Effector memory CD8-positive, alpha-beta T cell (primary cell): ENCODE data around the gene RHOJ.
"Not testable (repeated sequence)": the region's sequence is repeated elsewhere in the genome, so short reads cannot be mapped to it uniquely, and the experiment has no call there.

Experiments
- ATAC-seq: fragments of 150-1000 bp; cut with Tn5 transposase; replicated peaks from 2 replicates; pipeline ENCODE4 v1.10.0; 2021; ENCODE audit warnings: mild to moderate bottlenecking, moderate library complexity
- DNase-seq, 3 experiments: peaks; one replicate each; pipeline ENCODE4 v3.0.0; 2021
- H3K27ac Mint-ChIP-seq, 2 donors: one replicate each; pipeline ENCODE4 v1.8.0; 2022; ENCODE audit warnings: mild to moderate bottlenecking in 2 of 2, mixed read lengths in 2 of 2, moderate library complexity in 2 of 2
- H3K27me3 Mint-ChIP-seq, 2 donors: one replicate each; pipeline ENCODE4 v1.8.0; 2022; ENCODE audit warnings: mixed read lengths in 2 of 2
- H3K36me3 Mint-ChIP-seq: one replicate; pipeline ENCODE4 v1.8.0; 2022; ENCODE audit warnings: mild to moderate bottlenecking, moderate library complexity, mixed read lengths; ENCODE audit not compliant: insufficient read depth
- H3K4me1 Mint-ChIP-seq, 2 donors: one replicate each; pipeline ENCODE4 v1.8.0; 2022; ENCODE audit warnings: low read depth in 2 of 2, mixed read lengths in 2 of 2
- H3K4me3 Mint-ChIP-seq, 2 donors: one replicate each; pipeline ENCODE4 v1.8.0; 2022; ENCODE audit warnings: mild to moderate bottlenecking in 2 of 2, mixed read lengths in 2 of 2, moderate library complexity in 2 of 2
- H3K9me3 Mint-ChIP-seq, 2 donors: one replicate each; pipeline ENCODE4 v1.8.0; 2022; ENCODE audit warnings: mixed read lengths in 2 of 2
- total RNA-seq, 9 experiments: gene quantifications; one replicate each; lab custom pipeline; 2026; lab: John Stamatoyannopoulos, UW

The RHOJ gene
- total RNA-seq, result 0 reads per million in 9 experiments

DNA sequence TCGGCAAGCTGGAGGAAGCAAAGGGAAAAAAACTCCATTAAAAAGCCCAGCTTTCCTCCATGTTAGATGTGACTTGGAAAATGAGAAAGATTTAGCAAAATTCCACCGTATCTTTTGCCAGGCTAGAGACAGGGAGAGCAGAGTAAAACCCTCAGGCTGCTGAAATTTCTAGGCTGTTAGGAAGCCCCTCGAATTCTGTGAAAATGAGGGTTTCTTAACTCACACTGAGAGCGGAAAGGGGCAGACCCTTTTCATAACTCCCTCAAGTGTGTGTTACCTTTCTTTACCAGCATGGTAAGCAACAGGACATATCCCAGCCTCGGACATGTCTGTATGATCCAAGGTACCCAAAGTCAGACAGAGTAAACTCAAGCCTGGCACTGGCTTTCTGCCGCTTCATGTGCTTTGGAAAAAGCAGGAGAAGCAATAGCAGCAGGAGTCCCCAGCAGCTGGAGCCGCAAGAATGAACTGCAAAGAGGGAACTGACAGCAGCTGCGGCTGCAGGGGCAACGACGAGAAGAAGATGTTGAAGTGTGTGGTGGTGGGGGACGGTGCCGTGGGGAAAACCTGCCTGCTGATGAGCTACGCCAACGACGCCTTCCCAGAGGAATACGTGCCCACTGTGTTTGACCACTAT is at the start of gene RHOJ:
TSS of gene RHOJ (plus strand) at position 37 of the 637 bp plus-strand sequence. CDS start at position 464, 427 bp downstream.
- DNase-seq (no peak), ATAC-seq (no peak)
- Mint-ChIP-seq H3K9me3 (no peaks in the 10 kb centered on the region), H3K4me3 (no peak within 1 kb of the TSS), H3K27me3 (peaks cover 13 to 18% of the 10 kb centered on the region in 2 donors), H3K4me1 (no peaks in the 10 kb centered on the region), H3K36me3 (no peaks in the 10 kb centered on the region), H3K27ac (no peak within 1 kb of the TSS)

- Mint-ChIP-seq H3K27me3 (peaks cover 12 to 20% of the 10 kb centered on the region in 2 donors), H3K27ac (no peak overlapping the region), H3K4me1 (no peaks in the 10 kb centered on the region), H3K36me3 (no peaks in the 10 kb centered on the region), H3K4me3 (no peak overlapping the region), H3K9me3 (no peaks in the 10 kb centered on the region)
- no peak for ATAC-seq
- no peak for DNase-seq
Observed at GRCh38 chr14:63155511-63156185, 48.6 kb upstream of the RHOJ start.

DNA sequence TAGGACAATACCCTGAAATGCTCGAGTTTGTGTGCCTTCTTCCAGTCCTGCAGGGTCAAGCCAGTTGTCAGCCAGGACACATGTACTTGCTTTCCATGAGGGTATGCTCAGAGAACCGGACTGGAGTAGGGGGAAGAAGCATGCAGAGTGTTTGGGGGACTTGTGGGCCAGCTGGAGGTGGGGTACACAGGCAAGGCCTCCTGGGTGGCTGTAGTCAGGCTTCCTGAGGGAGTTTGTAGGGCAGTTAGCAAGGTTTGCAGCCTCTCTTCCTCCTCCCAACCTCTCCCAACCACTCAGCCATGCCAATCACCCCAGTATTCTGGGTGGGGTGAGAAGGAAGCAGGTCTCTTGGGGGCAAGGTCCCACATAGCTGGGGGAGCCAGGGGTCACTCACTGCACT is 47.0 kb upstream of the RHOJ start:
- H3K9me3 Mint-ChIP-seq, result no peaks in the 10 kb centered on the region
- no peak for DNase-seq
- H3K36me3 Mint-ChIP-seq, result no peaks in the 10 kb centered on the region
- no peaks in the 10 kb centered on the region for H3K4me1 Mint-ChIP-seq
- H3K4me3 Mint-ChIP-seq, result no peak overlapping the region
- H3K27me3 Mint-ChIP-seq, result peaks cover 12 to 20% of the 10 kb centered on the region in 2 donors
- H3K27ac Mint-ChIP-seq, result no peak overlapping the region
- no peak for ATAC-seq

- no peaks in the 10 kb centered on the region for H3K4me1 Mint-ChIP-seq
- H3K36me3 Mint-ChIP-seq, result no peaks in the 10 kb centered on the region
- no peak overlapping the region for H3K27ac Mint-ChIP-seq
- ATAC-seq (no peak), DNase-seq (no peak)
- no peak overlapping the region for H3K4me3 Mint-ChIP-seq
- H3K27me3 Mint-ChIP-seq, result peaks cover 6 to 11% of the 10 kb centered on the region in 2 donors
- H3K9me3 Mint-ChIP-seq, result no peaks in the 10 kb centered on the region
Observed at GRCh38 chr14:63163306-63163705, 40.9 kb upstream of the RHOJ start.

DNA sequence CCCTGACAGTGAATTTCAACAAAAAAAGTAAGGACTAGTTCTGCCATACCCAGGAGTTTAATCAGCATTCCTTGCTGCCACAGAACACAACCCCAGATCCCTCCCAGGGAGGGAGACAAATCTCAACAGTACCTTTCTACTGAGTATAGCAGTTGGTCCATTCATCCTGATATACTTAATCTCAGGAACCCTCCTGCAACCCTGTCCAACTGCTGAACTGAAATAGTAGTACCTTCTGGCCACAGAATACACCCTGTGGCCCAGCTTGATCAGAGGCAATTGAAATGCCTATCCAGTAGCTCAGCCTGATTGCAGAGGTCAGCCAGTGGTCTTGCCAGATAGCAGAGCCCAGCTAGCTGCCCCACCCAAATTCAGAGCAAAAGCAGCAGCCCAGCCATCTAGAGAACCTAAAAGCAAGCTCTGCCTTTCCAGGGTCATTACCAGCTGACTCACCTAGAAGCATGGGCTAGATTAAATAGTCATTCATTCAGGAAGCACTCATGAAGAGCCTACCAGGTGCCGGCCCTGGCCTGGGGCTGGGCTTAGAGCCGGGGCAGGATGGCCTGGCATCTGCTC is 40.0 kb upstream of the RHOJ start:
- Mint-ChIP-seq H3K4me1 (no peaks in the 10 kb centered on the region), H3K36me3 (no peaks in the 10 kb centered on the region), H3K27ac (no peak overlapping the region), H3K9me3 (no peaks in the 10 kb centered on the region), H3K4me3 (no peak overlapping the region), H3K27me3 (peaks cover 0 to 4% of the 10 kb centered on the region in 2 donors)
- DNase-seq (no peak), ATAC-seq (no peak)

DNA sequence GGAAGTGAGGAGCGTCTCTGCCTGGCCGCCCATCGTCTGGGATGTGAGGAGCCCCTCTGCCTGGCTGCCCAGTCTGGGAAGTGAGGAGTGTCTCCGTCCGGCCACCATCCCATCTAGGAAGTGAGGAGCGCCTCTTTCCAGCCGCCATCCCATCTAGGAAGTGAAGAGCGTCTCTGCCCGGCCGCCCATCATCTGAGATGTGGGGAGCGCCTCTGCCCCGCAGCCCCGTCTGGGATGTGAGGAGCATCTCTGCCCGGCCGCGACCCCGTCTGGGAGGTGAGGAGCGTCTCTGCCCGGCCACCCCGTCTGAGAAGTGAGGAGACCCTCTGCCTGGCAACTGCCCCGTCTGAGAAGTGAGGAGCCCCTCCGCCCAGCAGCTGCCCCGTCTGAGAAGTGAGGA is 39.0 kb upstream of the RHOJ start:
- ATAC-seq, H3K27ac Mint-ChIP-seq, H3K9me3 Mint-ChIP-seq, H3K4me3 Mint-ChIP-seq, H3K4me1 Mint-ChIP-seq, H3K36me3 Mint-ChIP-seq, DNase-seq, H3K27me3 Mint-ChIP-seq: not testable (repeated sequence)

- H3K27ac Mint-ChIP-seq, result no peak overlapping the region
- no peaks in the 10 kb centered on the region for H3K27me3 Mint-ChIP-seq
- DNase-seq (no peak), ATAC-seq (no peak)
- H3K4me3 Mint-ChIP-seq, result no peak overlapping the region
- H3K4me1 Mint-ChIP-seq, result no peaks in the 10 kb centered on the region
- H3K9me3 Mint-ChIP-seq, result no peaks in the 10 kb centered on the region
- no peaks in the 10 kb centered on the region for H3K36me3 Mint-ChIP-seq
Observed at GRCh38 chr14:63167044-63167443, 37.2 kb upstream of the RHOJ start.

DNA sequence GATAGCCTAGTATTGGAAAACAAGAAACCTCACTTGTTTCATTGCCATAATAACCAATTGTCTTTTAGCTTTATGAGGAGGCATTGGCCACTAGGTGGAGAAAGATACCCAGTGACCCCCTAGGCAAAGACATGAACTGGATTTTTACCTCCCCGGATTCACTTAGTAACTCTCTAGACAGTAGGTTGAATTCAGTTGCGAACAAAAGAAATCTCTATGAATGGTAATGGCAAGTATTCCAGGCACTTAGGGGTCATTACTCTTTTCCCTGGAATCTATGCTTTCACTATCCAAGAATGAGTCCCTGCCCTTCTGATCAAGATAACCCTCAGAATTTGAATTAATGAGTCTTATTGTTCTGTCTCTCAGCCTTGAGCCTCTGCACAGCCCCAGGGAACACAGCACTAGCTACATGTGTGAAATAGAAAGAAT is 29.5 kb upstream of the RHOJ start:
- Mint-ChIP-seq H3K36me3 (no peaks in the 10 kb centered on the region), H3K4me3 (no peak overlapping the region), H3K9me3 (no peaks in the 10 kb centered on the region), H3K4me1 (no peaks in the 10 kb centered on the region), H3K27me3 (peaks cover 0 to 9% of the 10 kb centered on the region in 2 donors), H3K27ac (no peak overlapping the region)
- ATAC-seq, result no peak
- no peak for DNase-seq

DNA sequence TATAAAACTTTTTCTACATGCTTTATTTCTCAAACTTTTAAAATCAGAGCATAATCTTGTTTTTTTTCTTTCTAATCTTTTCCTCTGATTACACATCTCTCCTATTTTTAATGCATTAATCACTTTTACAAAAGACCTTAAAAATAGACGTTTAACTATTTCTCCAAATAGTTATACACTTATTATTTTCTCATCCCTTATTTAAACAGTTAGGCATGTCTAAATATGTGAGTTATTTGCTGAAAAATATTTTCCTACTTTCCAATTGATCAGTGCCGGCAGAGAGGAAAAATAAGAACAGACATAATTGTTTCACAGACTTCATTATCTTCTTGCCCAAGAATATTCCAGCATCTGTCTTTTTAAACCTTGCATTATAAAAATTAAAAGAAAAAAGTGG is 28.7 kb upstream of the RHOJ start:
- peaks cover 0 to 9% of the 10 kb centered on the region in 2 donors for H3K27me3 Mint-ChIP-seq
- H3K27ac Mint-ChIP-seq, result no peak overlapping the region
- H3K4me3 Mint-ChIP-seq, result no peak overlapping the region
- H3K9me3 Mint-ChIP-seq, result no peaks in the 10 kb centered on the region
- DNase-seq (no peak), ATAC-seq (no peak)
- no peaks in the 10 kb centered on the region for H3K4me1 Mint-ChIP-seq
- no peaks in the 10 kb centered on the region for H3K36me3 Mint-ChIP-seq

DNA sequence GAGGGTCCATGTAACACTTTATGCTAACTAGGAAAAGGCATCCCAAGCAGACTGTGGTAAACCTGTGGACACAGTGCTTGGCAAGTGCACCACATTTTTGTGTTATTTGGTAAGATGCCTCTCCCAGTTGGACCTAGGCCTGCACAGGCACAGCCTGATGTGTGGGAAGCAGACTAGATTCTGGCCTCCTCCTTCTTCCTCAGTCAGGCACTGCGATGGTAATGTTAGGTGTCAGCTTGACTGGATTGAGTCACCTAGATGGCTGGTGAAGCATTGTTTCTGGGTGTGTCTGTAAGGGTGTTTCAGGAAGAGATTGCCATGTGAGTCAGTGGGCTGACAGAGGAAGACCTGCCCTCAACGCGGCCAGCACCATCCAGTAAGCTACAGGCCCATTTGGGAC is 25.3 kb upstream of the RHOJ start:
- no peaks in the 10 kb centered on the region for H3K36me3 Mint-ChIP-seq
- H3K27ac Mint-ChIP-seq, result no peak overlapping the region
- H3K27me3 Mint-ChIP-seq, result peaks cover 9 to 10% of the 10 kb centered on the region in 2 donors
- ATAC-seq, result no peak
- H3K4me1 Mint-ChIP-seq, result no peaks in the 10 kb centered on the region
- H3K9me3 Mint-ChIP-seq, result peaks cover 2 to 12% of the 10 kb centered on the region in 2 donors
- no peak overlapping the region for H3K4me3 Mint-ChIP-seq
- DNase-seq, result no peak

DNA sequence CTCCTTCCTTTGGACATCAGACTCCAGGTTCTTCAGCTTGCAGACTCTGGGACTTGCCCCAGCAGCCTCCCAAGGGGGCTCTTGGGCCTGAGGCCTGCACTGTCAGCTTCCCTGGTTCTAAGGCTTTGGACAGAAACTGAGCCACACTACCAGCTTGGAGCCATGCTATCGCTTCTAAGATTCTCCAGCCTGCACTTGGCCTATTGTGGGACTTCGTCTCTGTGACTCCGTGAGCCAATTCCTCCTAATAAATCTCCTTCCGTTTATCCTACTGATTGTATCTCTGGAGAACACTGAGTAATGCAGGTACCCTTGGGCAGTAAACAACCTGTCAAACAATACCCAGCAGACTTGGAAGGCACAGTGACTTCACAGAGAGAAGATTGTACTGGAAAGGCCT is 24.9 kb upstream of the RHOJ start:
- peaks cover 2 to 12% of the 10 kb centered on the region in 2 donors for H3K9me3 Mint-ChIP-seq
- DNase-seq (no peak), ATAC-seq (no peak)
- peaks cover 9 to 15% of the 10 kb centered on the region in 2 donors for H3K27me3 Mint-ChIP-seq
- H3K4me1 Mint-ChIP-seq, result no peaks in the 10 kb centered on the region
- H3K27ac Mint-ChIP-seq, result no peak overlapping the region
- no peaks in the 10 kb centered on the region for H3K36me3 Mint-ChIP-seq
- no peak overlapping the region for H3K4me3 Mint-ChIP-seq

- no peaks in the 10 kb centered on the region for H3K4me1 Mint-ChIP-seq
Observed at GRCh38 chr14:63180011-63180410, 24.2 kb upstream of the RHOJ start.

GRCh38 chr14:63182968-63183367 is 21.3 kb upstream of the RHOJ start:
- Mint-ChIP-seq H3K9me3 (peaks cover 2 to 12% of the 10 kb centered on the region in 2 donors), H3K4me1 (no peaks in the 10 kb centered on the region), H3K27ac (no peak overlapping the region), H3K36me3 (no peaks in the 10 kb centered on the region), H3K4me3 (no peak overlapping the region), H3K27me3 (peaks cover 9 to 17% of the 10 kb centered on the region in 2 donors)
- DNase-seq (no peak), ATAC-seq (no peak)

More at GRCh38 chr14:63180011-63180410, 24.2 kb upstream of the RHOJ start:
- Mint-ChIP-seq H3K9me3 (peaks cover 2 to 12% of the 10 kb centered on the region in 2 donors), H3K27me3 (peaks cover 9 to 17% of the 10 kb centered on the region in 2 donors), H3K4me3 (no peak overlapping the region), H3K27ac (no peak overlapping the region), H3K36me3 (no peaks in the 10 kb centered on the region)
- DNase-seq, result no peak
- no peak for ATAC-seq

DNA sequence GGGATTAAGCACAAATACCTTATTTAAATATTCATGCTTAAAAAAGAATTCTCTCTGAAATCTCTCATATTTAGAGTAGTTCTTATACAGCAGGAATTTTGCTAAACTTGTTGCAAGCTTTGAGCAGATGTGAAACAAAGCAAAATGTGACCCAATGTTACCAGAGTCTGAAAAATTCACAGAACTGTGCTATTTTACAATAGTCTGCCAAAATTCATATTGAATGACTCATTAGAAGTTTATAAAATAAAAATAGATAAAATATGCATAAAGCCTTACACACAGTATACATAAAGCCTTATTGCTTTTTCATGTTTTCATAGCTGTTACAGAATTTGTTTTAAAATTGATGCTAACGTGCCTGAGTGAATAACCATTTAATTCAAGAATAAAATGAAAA is 17.8 kb upstream of the RHOJ start:
- Mint-ChIP-seq H3K36me3 (no peaks in the 10 kb centered on the region), H3K4me1 (no peaks in the 10 kb centered on the region), H3K27me3 (peaks cover 6 to 17% of the 10 kb centered on the region in 2 donors), H3K27ac (no peak overlapping the region), H3K9me3 (peaks cover 2 to 12% of the 10 kb centered on the region in 2 donors), H3K4me3 (no peak overlapping the region)
- ATAC-seq (no peak), DNase-seq (no peak)
